OCI-LY3 (cell line): ENCODE results near the gene DLG4.
A peak's percentile ranks its signal among the peaks of the same experiment; 100 is the strongest.
"Not testable (repeated sequence)": the region's sequence is repeated elsewhere in the genome, so short reads cannot be mapped to it uniquely, and the experiment has no call there.

Experiments used
- H2AFZ ChIP-seq: fragments of 200-600, 300-600 bp; shearing (Covaris generic); 2 replicates; pipeline ENCODE4 v1.6.0; 2014; ENCODE audit warnings: antibody characterized with exemption, low read depth, low read length
- H3K27ac ChIP-seq: fragments of 200-600, 300-600 bp; sonication (generic); 2 replicates; pipeline ENCODE4 v1.5.1; 2014; ENCODE audit warnings: mild to moderate bottlenecking, low read length, moderate library complexity, mixed read lengths
- H3K27me3 ChIP-seq: fragments of 200-600, 300-600 bp; sonication (generic); 2 replicates; pipeline ENCODE4 v1.6.1; 2014; ENCODE audit warnings: low read depth, low read length, mixed read lengths
- H3K36me3 ChIP-seq: fragments of 200-600, 300-600 bp; sonication (generic); replicated peaks from 2 replicates; pipeline ENCODE3; 2014; ENCODE audit warnings: low read depth, low read length, mixed read lengths
- H3K4me1 ChIP-seq: fragments of 300-600, 200-600 bp; sonication (generic); 2 replicates; pipeline ENCODE4 v1.6.1; 2014; ENCODE audit warnings: low read length, mixed read lengths
- H3K4me2 ChIP-seq: fragments of 200-600, 300-600 bp; sonication (generic); 2 replicates; pipeline ENCODE4 v1.6.1; 2014; ENCODE audit warnings: low read length, mixed read lengths
- H3K4me3 ChIP-seq: fragments of 300-600, 200-600 bp; sonication (generic); 2 replicates; pipeline ENCODE4 v1.5.1; 2014; ENCODE audit warnings: antibody characterized with exemption, mild to moderate bottlenecking, low read length, moderate library complexity
- H3K79me2 ChIP-seq: fragments of 300-600, 200-600 bp; shearing (Covaris generic); 2 replicates; pipeline ENCODE4 v1.6.1; 2014; ENCODE audit warnings: mild to moderate bottlenecking, low read length, mixed read lengths
- H3K9ac ChIP-seq: fragments of 300-600, 200-600 bp; shearing (Covaris generic); 2 replicates; pipeline ENCODE4 v1.6.0; 2014; ENCODE audit warnings: mild to moderate bottlenecking, low read length, moderate library complexity
- H3K9me3 ChIP-seq: fragments of 200-600, 300-600 bp; shearing (Covaris generic); 2 replicates; pipeline ENCODE4 v1.6.1; 2014; ENCODE audit warnings: low read length, mixed read lengths; ENCODE audit not compliant: insufficient read depth
- H4K20me1 ChIP-seq: fragments of 200-600, 300-600 bp; sonication (generic); 2 replicates; pipeline ENCODE4 v1.6.1; 2016; ENCODE audit warnings: low read length, mixed read lengths; ENCODE audit not compliant: insufficient read depth
- EZH2phosphoT487 ChIP-seq: fragments of 200-600 bp; shearing (Covaris generic); IDR thresholded peaks from 2 replicates; pipeline ENCODE4 v1.6.1; 2018; ENCODE audit warnings: antibody characterized with exemption, mixed run types, low read depth
- TF ChIP-seq, protein P1 (sequence below): fragments of 200-600, 300-600 bp; sonication (generic); IDR thresholded peaks from 2 replicates; pipeline ENCODE4 v1.5.1; 2014; ENCODE audit warnings: antibody characterized with exemption, low read length, low read depth

DLG4 gene

DNA sequence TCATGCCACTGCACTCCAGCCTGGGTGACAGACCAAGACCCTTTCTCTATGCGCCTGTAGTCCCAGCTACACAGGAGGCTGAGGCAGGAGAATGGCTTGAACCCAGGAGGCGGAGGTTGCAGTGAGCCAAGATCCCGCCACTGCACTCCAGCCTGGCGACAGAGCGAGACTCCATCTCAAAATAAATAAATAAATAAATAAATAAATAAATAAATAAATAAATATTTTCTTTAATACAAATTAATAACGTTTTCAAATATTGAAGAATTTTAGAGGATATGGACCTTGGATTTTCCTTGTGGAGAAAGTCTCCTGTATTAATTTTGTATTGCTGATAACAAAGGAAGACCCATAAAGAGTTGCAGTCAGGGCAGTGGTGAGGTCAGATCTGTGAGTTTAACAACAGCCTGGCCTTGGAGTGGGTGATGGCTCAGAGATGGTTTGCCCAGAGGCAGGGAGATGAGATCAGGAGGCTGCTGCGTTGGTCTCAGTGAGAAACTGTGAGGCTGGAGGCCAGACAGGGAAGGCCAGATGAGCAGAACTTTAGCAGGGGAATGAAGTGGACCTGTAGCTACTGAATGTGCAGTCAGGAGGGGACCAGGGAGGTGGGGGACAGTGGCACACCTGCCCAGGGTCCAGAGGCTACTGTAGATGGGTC lies 36.1 kb downstream of the DLG4 start:
- Histone ChIP-seq H3K4me2 (no peak overlapping the region), H4K20me1 (no peaks in the 10 kb centered on the region), H3K27me3 (no peaks in the 10 kb centered on the region)

DNA sequence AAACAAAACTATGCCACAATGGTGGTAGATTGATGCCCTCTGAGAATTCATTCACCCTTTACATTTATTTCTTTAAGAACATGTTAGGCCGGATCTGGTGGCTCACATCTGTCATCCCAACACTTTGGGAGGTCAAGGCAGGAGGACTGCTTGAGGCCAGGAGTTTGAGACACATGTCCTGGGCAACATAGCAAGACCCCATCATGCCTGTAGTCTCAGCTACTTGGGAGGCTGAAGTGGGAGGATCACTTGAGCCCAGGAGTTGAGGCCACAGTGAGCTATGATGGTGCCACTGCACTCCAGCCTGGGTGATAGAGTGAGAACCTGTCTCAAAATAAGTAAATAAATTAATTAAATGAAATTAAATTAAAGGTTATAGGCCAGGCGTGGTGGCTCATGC lies 37.5 kb downstream of the DLG4 start:
- H4K20me1 ChIP-seq, H3K9me3 ChIP-seq, H3K79me2 ChIP-seq, H3K27me3 ChIP-seq, H3K4me1 ChIP-seq, H3K4me2 ChIP-seq, H3K27ac ChIP-seq, H3K36me3 ChIP-seq, H2AFZ ChIP-seq, H3K9ac ChIP-seq, H3K4me3 ChIP-seq: not testable (repeated sequence)

More for the DNA sequence above, 36.1 kb downstream of the DLG4 start:
- no peak overlapping the region for H3K4me3 ChIP-seq
- H3K27ac ChIP-seq = no peak overlapping the region
- no peaks in the 10 kb centered on the region for H3K9me3 ChIP-seq
- H3K79me2 ChIP-seq = no peaks in the 10 kb centered on the region
- no peak overlapping the region for H2AFZ ChIP-seq
- no peak for TF ChIP-seq EZH2phosphoT487
- TF ChIP-seq, protein P1, sequence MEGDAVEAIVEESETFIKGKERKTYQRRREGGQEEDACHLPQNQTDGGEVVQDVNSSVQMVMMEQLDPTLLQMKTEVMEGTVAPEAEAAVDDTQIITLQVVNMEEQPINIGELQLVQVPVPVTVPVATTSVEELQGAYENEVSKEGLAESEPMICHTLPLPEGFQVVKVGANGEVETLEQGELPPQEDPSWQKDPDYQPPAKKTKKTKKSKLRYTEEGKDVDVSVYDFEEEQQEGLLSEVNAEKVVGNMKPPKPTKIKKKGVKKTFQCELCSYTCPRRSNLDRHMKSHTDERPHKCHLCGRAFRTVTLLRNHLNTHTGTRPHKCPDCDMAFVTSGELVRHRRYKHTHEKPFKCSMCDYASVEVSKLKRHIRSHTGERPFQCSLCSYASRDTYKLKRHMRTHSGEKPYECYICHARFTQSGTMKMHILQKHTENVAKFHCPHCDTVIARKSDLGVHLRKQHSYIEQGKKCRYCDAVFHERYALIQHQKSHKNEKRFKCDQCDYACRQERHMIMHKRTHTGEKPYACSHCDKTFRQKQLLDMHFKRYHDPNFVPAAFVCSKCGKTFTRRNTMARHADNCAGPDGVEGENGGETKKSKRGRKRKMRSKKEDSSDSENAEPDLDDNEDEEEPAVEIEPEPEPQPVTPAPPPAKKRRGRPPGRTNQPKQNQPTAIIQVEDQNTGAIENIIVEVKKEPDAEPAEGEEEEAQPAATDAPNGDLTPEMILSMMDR = no peak
- no peak overlapping the region for H3K9ac ChIP-seq
- H3K4me1 ChIP-seq = peaks cover 6% of the 10 kb centered on the region
- no peaks in the 10 kb centered on the region for H3K36me3 ChIP-seq

DNA sequence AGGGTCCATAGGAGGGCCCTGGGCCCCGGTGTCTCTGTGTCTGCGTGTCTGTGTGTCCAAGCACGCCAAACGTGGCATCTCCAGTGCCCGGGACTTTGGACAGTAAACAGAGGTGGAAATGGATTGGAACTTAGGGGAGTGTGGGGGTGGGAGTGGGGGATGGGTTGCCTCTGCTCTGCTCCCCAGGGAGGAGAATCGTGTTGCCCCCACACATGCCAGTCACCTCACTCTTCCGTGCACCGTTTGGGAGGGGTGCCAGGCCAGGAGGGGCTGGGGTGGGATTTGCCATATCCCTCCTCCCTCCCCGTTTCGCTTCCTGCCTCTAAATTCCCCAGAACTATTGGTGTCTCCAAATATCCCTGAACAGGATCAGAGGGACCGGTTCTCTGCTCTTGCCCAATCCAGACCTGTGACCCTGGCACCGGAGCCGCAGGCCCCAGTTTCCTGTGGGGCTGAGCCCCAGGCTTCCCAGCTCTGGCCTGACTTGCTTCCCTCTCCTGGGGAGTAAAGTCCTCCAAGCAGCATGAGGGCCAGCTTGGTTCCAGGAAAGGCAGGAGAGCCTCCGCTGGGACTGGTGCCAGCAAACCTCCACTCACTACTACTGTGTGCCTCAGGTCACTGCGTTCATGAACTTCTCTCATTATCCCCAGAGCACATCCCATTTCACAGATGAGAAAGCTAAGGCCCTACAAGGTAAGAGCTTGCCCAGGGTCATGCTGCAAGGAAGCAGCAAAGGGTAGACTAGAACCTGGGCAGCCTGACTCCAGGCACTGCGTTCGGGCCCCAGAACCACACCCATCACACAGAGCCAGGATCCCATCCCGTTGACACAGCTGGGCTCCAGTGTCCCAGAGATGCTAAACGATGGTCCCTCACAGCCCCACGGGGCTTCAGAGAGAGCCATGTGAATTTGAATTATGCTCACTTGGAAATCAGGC lies 40.0 kb downstream of the DLG4 start, which contains the start of gene ASGR1:
Gene ASGR1 (minus strand): TSS at position 54 of the 938 bp plus-strand sequence. CDS start 807 bp downstream, outside the sequence.
- Histone ChIP-seq H4K20me1 (no peaks in the 10 kb centered on the region), H3K4me1 (peaks cover 5% of the 10 kb centered on the region), H3K9me3 (no peaks in the 10 kb centered on the region), H3K27ac (no peak within 1 kb of the TSS), H2AFZ (peak within 1 kb of the TSS; percentile 90), H3K4me2 (peak within 1 kb of the TSS; percentile 100), H3K27me3 (no peaks in the 10 kb centered on the region), H3K36me3 (no peaks in the 10 kb centered on the region), H3K79me2 (no peaks in the 10 kb centered on the region), H3K9ac (peak within 1 kb of the TSS; percentile 56), H3K4me3 (peak within 1 kb of the TSS; percentile 90)
- no peak for TF ChIP-seq EZH2phosphoT487
- TF ChIP-seq, protein P1 = no peak

GRCh38 chr17:7178973-7179316 lies 40.7 kb downstream of the DLG4 start:
- no peak overlapping the region for H3K4me2 ChIP-seq
- no peak overlapping the region for H3K27ac ChIP-seq
- H3K4me1 ChIP-seq = peaks cover 5% of the 10 kb centered on the region
- no peaks in the 10 kb centered on the region for H3K36me3 ChIP-seq
- no peaks in the 10 kb centered on the region for H3K27me3 ChIP-seq
- no peaks in the 10 kb centered on the region for H3K9me3 ChIP-seq
- H3K79me2 ChIP-seq = no peaks in the 10 kb centered on the region
- H3K9ac ChIP-seq = no peak overlapping the region
- no peaks in the 10 kb centered on the region for H4K20me1 ChIP-seq
- TF ChIP-seq, protein P1 = no peak
- TF ChIP-seq EZH2phosphoT487 = no peak
- no peak overlapping the region for H2AFZ ChIP-seq
- H3K4me3 ChIP-seq = no peak overlapping the region
